ENCODE data around the gene TRMT10B. TPM values are rescaled to one million over a fixed set of nuclear protein-coding genes. Genes with fewer than 3 reads are reported as not detected.

Gene TRMT10B
- total RNA-seq, 1 experiment from 2014 or later = 5.7 TPM

GRCh38 chr9:37715260-37715659, 38.3 kb upstream of the TRMT10B start:
- H3K18ac ChIP-seq (ENCODE audit: insufficient read length, low read depth, low read length) = no peak overlapping the region
- no peaks in the 10 kb centered on the region for H3K4me1 ChIP-seq (ENCODE audit: insufficient read depth, low read length)
- no peaks in the 10 kb centered on the region for H3K23me2 ChIP-seq (ENCODE audit: insufficient read length, low read depth, low read length, poor library complexity, severe bottlenecking)
- H3K23ac ChIP-seq (ENCODE audit: insufficient read length, low read depth, low read length) = no peak overlapping the region
- DNase-seq = no peak
- no peak overlapping the region for H4K8ac ChIP-seq (replicated peaks; ENCODE audit: insufficient read length, low read depth, low read length)
- no peak overlapping the region for H2AK5ac ChIP-seq (ENCODE audit: insufficient read length, low read length)
- no peak overlapping the region for H2BK120ac ChIP-seq (ENCODE audit: low read depth, low read length, poor library complexity, severe bottlenecking)
- H3T11ph ChIP-seq (ENCODE audit: low read length) = no peak overlapping the region
- H3K56ac ChIP-seq (ENCODE audit: insufficient read length, low read depth, low read length) = no peak overlapping the region
- H2BK20ac ChIP-seq (ENCODE audit: low read depth, low read length, poor library complexity, severe bottlenecking) = no peak overlapping the region
- no peak overlapping the region for H3K27ac ChIP-seq (ENCODE audit: insufficient read length, low read depth, low read length)
- no peak overlapping the region for H3K4me2 ChIP-seq (ENCODE audit: insufficient read depth, insufficient read length, low read length)
- H2BK15ac ChIP-seq (ENCODE audit: low read depth, low read length) = no peak overlapping the region
- Mint-ChIP-seq H3K4me1 (no peaks in the 10 kb centered on the region; a peak in 1 of 4 replicates), H3K27ac (no peak overlapping the region), H3K4me3 (no peak overlapping the region), H3K36me3 (ENCODE audit: insufficient read depth in 1 of 3, low read depth in 3 of 3) (no peaks in the 10 kb centered on the region), H3K27me3 (ENCODE audit: low read depth) (peaks cover 4% of the 10 kb centered on the region), H3K9me3 (no peaks in the 10 kb centered on the region)
- H4K20me1 ChIP-seq (ENCODE audit: control insufficient read depth, insufficient read depth, insufficient read length) = no peaks in the 10 kb centered on the region
- TF ChIP-seq, protein P1, sequence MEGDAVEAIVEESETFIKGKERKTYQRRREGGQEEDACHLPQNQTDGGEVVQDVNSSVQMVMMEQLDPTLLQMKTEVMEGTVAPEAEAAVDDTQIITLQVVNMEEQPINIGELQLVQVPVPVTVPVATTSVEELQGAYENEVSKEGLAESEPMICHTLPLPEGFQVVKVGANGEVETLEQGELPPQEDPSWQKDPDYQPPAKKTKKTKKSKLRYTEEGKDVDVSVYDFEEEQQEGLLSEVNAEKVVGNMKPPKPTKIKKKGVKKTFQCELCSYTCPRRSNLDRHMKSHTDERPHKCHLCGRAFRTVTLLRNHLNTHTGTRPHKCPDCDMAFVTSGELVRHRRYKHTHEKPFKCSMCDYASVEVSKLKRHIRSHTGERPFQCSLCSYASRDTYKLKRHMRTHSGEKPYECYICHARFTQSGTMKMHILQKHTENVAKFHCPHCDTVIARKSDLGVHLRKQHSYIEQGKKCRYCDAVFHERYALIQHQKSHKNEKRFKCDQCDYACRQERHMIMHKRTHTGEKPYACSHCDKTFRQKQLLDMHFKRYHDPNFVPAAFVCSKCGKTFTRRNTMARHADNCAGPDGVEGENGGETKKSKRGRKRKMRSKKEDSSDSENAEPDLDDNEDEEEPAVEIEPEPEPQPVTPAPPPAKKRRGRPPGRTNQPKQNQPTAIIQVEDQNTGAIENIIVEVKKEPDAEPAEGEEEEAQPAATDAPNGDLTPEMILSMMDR (conservative IDR thresholded peaks at IDR 0.05) = no peak
- H3K14ac ChIP-seq (ENCODE audit: insufficient read depth, low read length) = no peak overlapping the region
- no peak overlapping the region for H4K5ac ChIP-seq (ENCODE audit: insufficient read length, low read depth, low read length)
- no peak overlapping the region for H3K4ac ChIP-seq (ENCODE audit: low read depth, low read length)
- no peak overlapping the region for H2BK5ac ChIP-seq (ENCODE audit: insufficient read length, low read length)
- H4K91ac ChIP-seq (ENCODE audit: insufficient read length, low read depth, low read length) = no peak overlapping the region
- no peak overlapping the region for H2BK12ac ChIP-seq (ENCODE audit: insufficient read length, low read depth, low read length)
- no peak overlapping the region for H3K9ac ChIP-seq (ENCODE audit: extremely low read depth, insufficient read length, low read length)
- H2AFZ ChIP-seq (ENCODE audit: low read length) = no peak overlapping the region
- no peaks in the 10 kb centered on the region for H3K79me2 ChIP-seq (ENCODE audit: insufficient read depth, low read length)
- no peaks in the 10 kb centered on the region for H3K9me3 ChIP-seq (ENCODE audit: control insufficient read depth, low read depth, low read length)
- no peaks in the 10 kb centered on the region for H3K79me1 ChIP-seq (ENCODE audit: insufficient read depth, low read depth, low read length, poor library complexity, severe bottlenecking)
- WGBS (ENCODE audit: extremely low coverage, insufficient read length, low lambda C conversion rate) = no CpG with 5 or more reads among the region's 4 CpGs
- no peaks in the 10 kb centered on the region for H3K27me3 ChIP-seq (ENCODE audit: insufficient read depth, low read length)
